Measurements from ENCODE around the gene CEPT1. TPM values are rescaled to one million over a fixed set of nuclear protein-coding genes. Genes with fewer than 3 reads are reported as not detected.

The CEPT1 gene
- total and polyA plus RNA-seq, 2 experiments from 2014 or later = 15.9 to 21.0 TPM

- H3K9me3 ChIP-seq (ENCODE audit: low read depth) = no peaks in the 10 kb centered on the region
- no peak overlapping the region for H3K27ac ChIP-seq
- no peak overlapping the region for H3K4me3 ChIP-seq
- H3K36me3 ChIP-seq = no peaks in the 10 kb centered on the region
- DNase-seq (ENCODE audit: low read depth in 1 of 2, low spot score in 1 of 2) = no peak
- no peak for TF ChIP-seq CTCF (IDR thresholded peaks at IDR 0.05; ENCODE audit: low read depth, low read length)
- H3K27me3 ChIP-seq = peaks cover 42% of the 10 kb centered on the region
- peaks cover under 1% of the 10 kb centered on the region for H3K4me1 ChIP-seq (ENCODE audit: low read depth)
Measured at GRCh38 chr1:111209622-111210021, 69.6 kb downstream of the CEPT1 start.

GRCh38 chr1:111211921-111212320, 71.9 kb downstream of the CEPT1 start:
- Histone ChIP-seq H3K36me3 (no peaks in the 10 kb centered on the region), H3K9me3 (ENCODE audit: low read depth) (no peaks in the 10 kb centered on the region), H3K4me1 (ENCODE audit: low read depth) (peaks cover 9% of the 10 kb centered on the region), H3K27ac (no peak overlapping the region), H3K4me3 (no peak overlapping the region), H3K27me3 (peaks cover 19% of the 10 kb centered on the region)
- DNase-seq (ENCODE audit: low read depth in 1 of 2, low spot score in 1 of 2) = no peak
- TF ChIP-seq CTCF (IDR thresholded peaks at IDR 0.05; ENCODE audit: low read depth, low read length) = no peak

GRCh38 chr1:111212634-111213335, 72.8 kb downstream of the CEPT1 start:
- Histone ChIP-seq H3K27me3 (peaks cover 10% of the 10 kb centered on the region), H3K36me3 (no peaks in the 10 kb centered on the region), H3K4me1 (ENCODE audit: low read depth) (peaks cover 9% of the 10 kb centered on the region), H3K27ac (no peak overlapping the region), H3K4me3 (no peak overlapping the region), H3K9me3 (ENCODE audit: low read depth) (no peaks in the 10 kb centered on the region)
- no peak for TF ChIP-seq CTCF (IDR thresholded peaks at IDR 0.05; ENCODE audit: low read depth, low read length)
- no peak for DNase-seq (ENCODE audit: low read depth in 1 of 2, low spot score in 1 of 2)

GRCh38 chr1:111213412-111213811, 73.4 kb downstream of the CEPT1 start:
- peaks cover 7% of the 10 kb centered on the region for H3K27me3 ChIP-seq
- no peak for DNase-seq (ENCODE audit: low read depth in 1 of 2, low spot score in 1 of 2)
- H3K4me1 ChIP-seq (ENCODE audit: low read depth) = peaks cover 9% of the 10 kb centered on the region
- H3K27ac ChIP-seq = no peak overlapping the region
- H3K4me3 ChIP-seq = no peak overlapping the region
- TF ChIP-seq CTCF (IDR thresholded peaks at IDR 0.05; ENCODE audit: low read depth, low read length) = no peak
- H3K9me3 ChIP-seq (ENCODE audit: low read depth) = no peaks in the 10 kb centered on the region
- no peaks in the 10 kb centered on the region for H3K36me3 ChIP-seq

- Histone ChIP-seq H3K27me3 (no peaks in the 10 kb centered on the region), H3K9me3 (ENCODE audit: low read depth) (no peaks in the 10 kb centered on the region), H3K27ac (no peak overlapping the region), H3K4me3 (no peak overlapping the region), H3K36me3 (no peaks in the 10 kb centered on the region), H3K4me1 (ENCODE audit: low read depth) (peaks cover 12% of the 10 kb centered on the region)
- TF ChIP-seq CTCF (IDR thresholded peaks at IDR 0.05; ENCODE audit: low read depth, low read length) = no peak
- no peak for DNase-seq (ENCODE audit: low read depth in 1 of 2, low spot score in 1 of 2)
Measured at GRCh38 chr1:111214074-111214801, 74.2 kb downstream of the CEPT1 start.

Data from cardiac muscle cell (in vitro differentiated cells and primary cell).